HEK293 (cell line): ENCODE data around the gene USP36.

Experiments used
- CTCF ChIA-PET: fragments of 350-600 bp; formaldehyde crosslinking; extraction: SDS; loops from one replicate; lab custom pipeline; 2021; ENCODE audit warnings: antibody characterized with exemption; lab: Yijun Ruan, JAX
- POLR2A ChIA-PET: fragments of 300-600 bp; formaldehyde crosslinking; extraction: SDS; loops from one replicate; lab custom pipeline; 2020; ENCODE audit warnings: antibody characterized with exemption, inconsistent platforms; lab: Yijun Ruan, JAX
- H3K27ac ChIP-seq: fragments of 200-500 bp; sonication (Bioruptor generic); 2 replicates; pipeline ENCODE4 v1.5.1; 2014; ENCODE audit warnings: low read depth, low read length, control low read depth, inconsistent platforms; ENCODE audit errors: extremely low read depth
- H3K36me3 ChIP-seq, 2 experiments: fragments of 200-500 bp in 1 of 2; sonication (Bioruptor generic) in 1 of 2; 1 replicate in 1 of 2; 2 replicates in 1 of 2; pipeline ENCODE4 v1.5.1; 2014 to 2017; ENCODE audit warnings: inconsistent platforms in 2 of 2, low read length in 2 of 2; ENCODE audit not compliant: control insufficient read depth in 2 of 2, insufficient read depth in 1 of 2
- H3K4me1 ChIP-seq: fragments of 200-500 bp; sonication (Bioruptor generic); 2 replicates; pipeline ENCODE4 v1.5.1; 2014; ENCODE audit warnings: mild to moderate bottlenecking, low read length, inconsistent platforms; ENCODE audit not compliant: control insufficient read depth, insufficient read depth
- H3K4me3 ChIP-seq: 2 replicates; pipeline ENCODE4 v1.5.1; 2011; ENCODE audit warnings: low read depth, mild to moderate bottlenecking, control low read depth, low read length, moderate library complexity
- H3K9me3 ChIP-seq: fragments of 200-500 bp; sonication (Bioruptor generic); 2 replicates; pipeline ENCODE4 v1.5.1; 2014; ENCODE audit warnings: low read depth, low read length, inconsistent platforms; ENCODE audit not compliant: control insufficient read depth, insufficient read depth
- FEZF1 ChIP-seq: fragments of 450-650 bp; formaldehyde crosslinking; IDR thresholded peaks from 2 replicates; pipeline ENCODE4 v1.5.1; 2016; ENCODE audit warnings: missing biosample characterization, missing genetic modification characterization
- GFI1B ChIP-seq: fragments of 450-650 bp; formaldehyde crosslinking; IDR thresholded peaks from 2 replicates; pipeline ENCODE4 v1.5.1; 2016; ENCODE audit warnings: missing biosample characterization, missing genetic modification characterization
- MYNN ChIP-seq: fragments of 450-650 bp; formaldehyde crosslinking; IDR thresholded peaks from 2 replicates; pipeline ENCODE4 v1.5.1; 2016; ENCODE audit warnings: missing biosample characterization, missing genetic modification characterization, borderline replicate concordance
- OSR2 ChIP-seq: fragments of 450-650 bp; formaldehyde crosslinking; IDR thresholded peaks from 2 replicates; pipeline ENCODE4 v1.5.1; 2016; ENCODE audit warnings: missing biosample characterization, missing genetic modification characterization
- RBAK ChIP-seq: fragments of 450-650 bp; formaldehyde crosslinking; IDR thresholded peaks from 2 replicates; pipeline ENCODE4 v1.5.1; 2016; ENCODE audit warnings: missing biosample characterization, missing genetic modification characterization
- WT1 ChIP-seq: fragments of 450-650 bp; formaldehyde crosslinking; IDR thresholded peaks from 2 replicates; pipeline ENCODE4 v1.5.1; 2016; ENCODE audit warnings: missing biosample characterization, missing genetic modification characterization
- ZBTB11 ChIP-seq: fragments of 450-650 bp; formaldehyde crosslinking; conservative IDR thresholded peaks from 2 replicates; pipeline ENCODE4 v1.5.1; 2016; ENCODE audit warnings: low read depth, missing biosample characterization, missing genetic modification characterization
- ZFP69B ChIP-seq: fragments of 450-650 bp; formaldehyde crosslinking; IDR thresholded peaks from 2 replicates; pipeline ENCODE4 v1.5.1; 2016; ENCODE audit warnings: missing biosample characterization, missing genetic modification characterization
- ZNF132 ChIP-seq: fragments of 450-650 bp; formaldehyde crosslinking; IDR thresholded peaks from 2 replicates; pipeline ENCODE4 v1.5.1; 2017; ENCODE audit warnings: missing biosample characterization, missing genetic modification characterization, borderline replicate concordance
- ZNF223 ChIP-seq: fragments of 450-650 bp; formaldehyde crosslinking; IDR thresholded peaks from 2 replicates; pipeline ENCODE4 v1.5.1; 2016; ENCODE audit warnings: missing biosample characterization, missing genetic modification characterization
- ZNF362 ChIP-seq: fragments of 450-650 bp; formaldehyde crosslinking; IDR thresholded peaks from 2 replicates; pipeline ENCODE4 v1.5.1; 2016; ENCODE audit warnings: missing biosample characterization, missing genetic modification characterization
- ZNF48 ChIP-seq: fragments of 450-650 bp; formaldehyde crosslinking; IDR thresholded peaks from 2 replicates; pipeline ENCODE4 v1.5.1; 2016; ENCODE audit warnings: missing biosample characterization, missing genetic modification characterization
- ZNF514 ChIP-seq: fragments of 450-650 bp; formaldehyde crosslinking; IDR thresholded peaks from 2 replicates; pipeline ENCODE4 v1.5.1; 2016; ENCODE audit warnings: missing biosample characterization, missing genetic modification characterization
- ZNF518A ChIP-seq: fragments of 450-650 bp; formaldehyde crosslinking; conservative IDR thresholded peaks from 2 replicates; pipeline ENCODE4 v1.5.1; 2016; ENCODE audit warnings: low read depth, missing biosample characterization, missing genetic modification characterization
- ZNF549 ChIP-seq: fragments of 450-650 bp; IDR thresholded peaks from 2 replicates; pipeline ENCODE4 v1.5.1; 2018; ENCODE audit warnings: missing biosample characterization, missing genetic modification characterization, mild to moderate bottlenecking, inconsistent platforms, moderate library complexity
- ZNF555 ChIP-seq: fragments of 450-650 bp; formaldehyde crosslinking; conservative IDR thresholded peaks from 2 replicates; pipeline ENCODE4 v1.5.1; 2017; ENCODE audit warnings: missing biosample characterization, mild to moderate bottlenecking, missing genetic modification characterization, inconsistent platforms
- ZNF624 ChIP-seq: fragments of 450-650 bp; formaldehyde crosslinking; IDR thresholded peaks from 2 replicates; pipeline ENCODE4 v1.5.1; 2017; ENCODE audit warnings: missing biosample characterization, missing genetic modification characterization
- ZNF692 ChIP-seq: fragments of 450-650 bp; formaldehyde crosslinking; IDR thresholded peaks from 2 replicates; pipeline ENCODE4 v1.5.1; 2016; ENCODE audit warnings: missing biosample characterization, missing genetic modification characterization
- ZNF747 ChIP-seq: fragments of 450-650 bp; formaldehyde crosslinking; IDR thresholded peaks from 2 replicates; pipeline ENCODE4 v1.5.1; 2016; ENCODE audit warnings: missing biosample characterization, missing genetic modification characterization
- ZNF837 ChIP-seq: fragments of 450-650 bp; formaldehyde crosslinking; IDR thresholded peaks from 2 replicates; pipeline ENCODE4 v1.5.1; 2016; ENCODE audit warnings: missing biosample characterization, missing genetic modification characterization
- ZSCAN18 ChIP-seq: fragments of 450-650 bp; formaldehyde crosslinking; IDR thresholded peaks from 2 replicates; pipeline ENCODE4 v1.5.1; 2016; ENCODE audit warnings: missing biosample characterization, missing genetic modification characterization

USP36 gene

GRCh38 chr17:78790552-78790951 is 50.1 kb downstream of the USP36 start:
- Histone ChIP-seq H3K9me3 (no peaks in the 10 kb centered on the region), H3K4me1 (no peaks in the 10 kb centered on the region), H3K36me3 (peaks cover under 1 to 38% of the 10 kb centered on the region in 2 experiments)
- CTCF ChIA-PET = interaction anchor here (0.5 to 0.6 kb wide), 3 partner anchors 24 to 564 kb away, joined by 3 to 5 read pairs (median 4); no protein-coding TSS in a partner anchor
- no peak for TF ChIP-seq ZNF692 (tag by site-specific recombination)
- no peak for TF ChIP-seq ZSCAN18 (tag by site-specific recombination)
- no peak for TF ChIP-seq WT1
- no peak for TF ChIP-seq ZNF549 (tag by site-specific recombination)
- TF ChIP-seq OSR2 (tag by site-specific recombination) = no peak
- no peak for TF ChIP-seq ZNF837 (tag by site-specific recombination)
- TF ChIP-seq GFI1B (tag by site-specific recombination) = no peak
- no peak for TF ChIP-seq ZNF48 (tag by site-specific recombination)
- no peak for TF ChIP-seq ZNF223 (tag by site-specific recombination)
- TF ChIP-seq FEZF1 (tag by site-specific recombination) = no peak
- TF ChIP-seq ZNF514 (tag by site-specific recombination) = no peak
- no peak for TF ChIP-seq RBAK (tag by site-specific recombination)
- no peak for TF ChIP-seq ZNF518A (tag by site-specific recombination)
- TF ChIP-seq ZNF624 (tag by site-specific recombination) = no peak
- no peak for TF ChIP-seq ZFP69B
- TF ChIP-seq MYNN (tag by site-specific recombination) = no peak
- TF ChIP-seq, all 188 proteins: peak for 0
- POLR2A ChIA-PET = no interaction called here
- Histone ChIP-seq H3K4me3 (no peak overlapping the region), H3K27ac (no peak overlapping the region)

- Histone ChIP-seq H3K27ac (no peak overlapping the region), H3K4me3 (no peak overlapping the region), H3K9me3 (no peaks in the 10 kb centered on the region), H3K4me1 (no peaks in the 10 kb centered on the region), H3K36me3 (peaks cover 0 to 30% of the 10 kb centered on the region in 2 experiments; a peak in 2 of 3 replicates)
- POLR2A ChIA-PET = no interaction called here
- TF ChIP-seq ZNF362 (tag by site-specific recombination) (no peak), ZNF747 (no peak), ZBTB11 (tag by site-specific recombination) (no peak), ZNF555 (tag by site-specific recombination) (no peak), ZNF132 (tag by site-specific recombination) (no peak)
- CTCF ChIA-PET = interaction anchor here (0.6 to 0.7 kb wide), 2 partner anchors 41 to 75 kb away, joined by 3 to 4 read pairs; no protein-coding TSS in a partner anchor
These were observed 50.9 kb downstream of the USP36 start for GRCh38 chr17:78789663-78790181.
